Measurements from ENCODE around the gene TECPR2. TPM values are rescaled to one million over a fixed set of nuclear protein-coding genes. Genes with fewer than 3 reads are reported as not detected.

Gene TECPR2
- polyA plus RNA-seq, 1 donor (not counting 4 experiments of a cell fraction or from before 2014, with no cell fraction given): 8.3 TPM

DNA sequence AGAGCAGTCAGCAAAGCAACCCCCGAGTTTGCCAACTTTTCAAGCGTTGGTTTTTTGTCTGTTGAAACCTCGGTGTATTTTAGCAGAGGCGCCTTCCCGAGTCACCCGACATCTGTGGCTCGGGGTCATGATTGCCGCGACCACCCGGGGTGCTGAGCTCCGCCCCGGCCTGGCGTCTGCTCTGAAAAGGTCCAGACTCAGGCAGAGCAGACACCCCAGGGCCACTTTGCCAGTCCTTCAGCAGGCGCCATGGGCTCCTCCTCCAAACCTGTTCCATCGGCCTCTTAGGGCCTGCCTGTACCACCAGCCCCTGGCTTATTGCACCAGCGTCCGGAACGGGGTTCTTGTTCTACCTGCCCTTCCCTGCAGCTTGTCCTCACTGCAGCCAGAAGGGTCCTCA lies 127.7 kb downstream of the TECPR2 start:
- Histone ChIP-seq H3K4me1 (ENCODE audit: control insufficient read depth, extremely low read depth, insufficient read depth, low read length) (peaks cover 9% of the 10 kb centered on the region), H2AFZ (ENCODE audit: control insufficient read depth, low read length) (no peak overlapping the region), H4K20me1 (ENCODE audit: control insufficient read depth, extremely low read depth, insufficient read depth, low read length) (no peaks in the 10 kb centered on the region), H3K9me1 (ENCODE audit: control insufficient read depth, extremely low read depth, insufficient read depth, low read length) (no peaks in the 10 kb centered on the region), H3K9me3 (ENCODE audit: control insufficient read depth, low read depth, low read length) (no peaks in the 10 kb centered on the region), H3K36me3 (ENCODE audit: control insufficient read depth in 2 of 2, extremely low read depth in 1 of 2, insufficient read depth in 2 of 2, low read length in 2 of 2) (peaks cover 0 to 1% of the 10 kb centered on the region in 2 experiments), H3K79me2 (ENCODE audit: control insufficient read depth, insufficient read depth, low read length) (no peaks in the 10 kb centered on the region), H3K9ac (ENCODE audit: control insufficient read depth, extremely low read depth, insufficient read depth, low read length) (no peak overlapping the region), H3K27ac (ENCODE audit: control insufficient read depth, insufficient read depth, low read length) (no peak overlapping the region), H3K4me2 (ENCODE audit: control insufficient read depth, extremely low read depth, insufficient read depth, low read depth, low read length) (no peak overlapping the region), H3K4me3 (ENCODE audit: control insufficient read depth in 2 of 3, extremely low read depth in 1 of 3, insufficient read depth in 2 of 3, low read depth in 1 of 3, low read length in 3 of 3) (no peak overlapping the region), H3K27me3 (ENCODE audit: control insufficient read depth, extremely low read depth, insufficient read depth, low read length) (no peaks in the 10 kb centered on the region)
- dilution Hi-C loops (cut with MboI; ENCODE audit: extremely low pct_ligation_motif_present, low sequenced_read_pairs): no loop called here
- DNase-seq (ENCODE audit: low read depth, low spot score): no peak
- TF ChIP-seq CTCF (optimal IDR thresholded peaks at IDR 0.05 in 1 of 3, IDR thresholded peaks at IDR 0.05 in 1 of 3, conservative IDR thresholded peaks at IDR 0.05 in 1 of 3; ENCODE audit: extremely low read depth in 1 of 3, insufficient read depth in 2 of 3, low read length in 3 of 3) (no peak), EZH2 (IDR thresholded peaks at IDR 0.05; ENCODE audit: low read length) (no peak)
- FAIRE-seq: no peak

GRCh38 chr14:102491366-102491765 lies 128.6 kb downstream of the TECPR2 start:
- no peaks in the 10 kb centered on the region for H4K20me1 ChIP-seq (ENCODE audit: control insufficient read depth, extremely low read depth, insufficient read depth, low read length)
- H3K79me2 ChIP-seq (ENCODE audit: control insufficient read depth, insufficient read depth, low read length): no peaks in the 10 kb centered on the region
- dilution Hi-C loops (cut with MboI; ENCODE audit: extremely low pct_ligation_motif_present, low sequenced_read_pairs): no loop called here
- no peaks in the 10 kb centered on the region for H3K36me3 ChIP-seq (ENCODE audit: control insufficient read depth in 2 of 2, extremely low read depth in 1 of 2, insufficient read depth in 2 of 2, low read length in 2 of 2)
- no peak overlapping the region for H3K27ac ChIP-seq (ENCODE audit: control insufficient read depth, insufficient read depth, low read length)
- no peak for TF ChIP-seq CTCF (optimal IDR thresholded peaks at IDR 0.05 in 1 of 3, IDR thresholded peaks at IDR 0.05 in 1 of 3, conservative IDR thresholded peaks at IDR 0.05 in 1 of 3; ENCODE audit: extremely low read depth in 1 of 3, insufficient read depth in 2 of 3, low read length in 3 of 3)
- no peak for TF ChIP-seq EZH2 (IDR thresholded peaks at IDR 0.05; ENCODE audit: low read length)
- no peak overlapping the region for H3K4me3 ChIP-seq (ENCODE audit: control insufficient read depth in 2 of 3, extremely low read depth in 1 of 3, insufficient read depth in 2 of 3, low read depth in 1 of 3, low read length in 3 of 3)
- H3K4me1 ChIP-seq (ENCODE audit: control insufficient read depth, extremely low read depth, insufficient read depth, low read length): peaks cover 9% of the 10 kb centered on the region
- FAIRE-seq (peak; percentile 83), DNase-seq (ENCODE audit: low read depth, low spot score) (no peak)
- H2AFZ ChIP-seq (ENCODE audit: control insufficient read depth, low read length): no peak overlapping the region
- H3K9me1 ChIP-seq (ENCODE audit: control insufficient read depth, extremely low read depth, insufficient read depth, low read length): no peaks in the 10 kb centered on the region
- H3K4me2 ChIP-seq (ENCODE audit: control insufficient read depth, extremely low read depth, insufficient read depth, low read depth, low read length): peak overlapping the region; percentile 20
- no peak overlapping the region for H3K9ac ChIP-seq (ENCODE audit: control insufficient read depth, extremely low read depth, insufficient read depth, low read length)
- H3K9me3 ChIP-seq (ENCODE audit: control insufficient read depth, low read depth, low read length): no peaks in the 10 kb centered on the region
- no peaks in the 10 kb centered on the region for H3K27me3 ChIP-seq (ENCODE audit: control insufficient read depth, extremely low read depth, insufficient read depth, low read length)
